Jurkat, Clone E6-1 (cell line): ENCODE results near the gene CHMP1A.
A peak's percentile ranks its signal among the peaks of the same experiment; 100 is the strongest.

ENCODE experiments used
- DNase-seq: peaks from one replicate; pipeline ENCODE4 v3.0.0-alpha.2; 2011; ENCODE audit warnings: low read depth, low spot score
- H3K4me3 ChIP-seq: 2 replicates; pipeline ENCODE4 v1.5.1; 2011; ENCODE audit warnings: mild to moderate bottlenecking, low read length, control low read depth, moderate library complexity

Gene CHMP1A

GRCh38 chr16:89613231-89613953 is 44.1 kb downstream of the CHMP1A start, which contains the start of gene DPEP1:
TSS of gene DPEP1 (plus strand) at chr16:89613642. CDS start at chr16:89630411, 16,769 bp downstream.
- no peak for DNase-seq
- no peak within 1 kb of the TSS for H3K4me3 ChIP-seq

DNA sequence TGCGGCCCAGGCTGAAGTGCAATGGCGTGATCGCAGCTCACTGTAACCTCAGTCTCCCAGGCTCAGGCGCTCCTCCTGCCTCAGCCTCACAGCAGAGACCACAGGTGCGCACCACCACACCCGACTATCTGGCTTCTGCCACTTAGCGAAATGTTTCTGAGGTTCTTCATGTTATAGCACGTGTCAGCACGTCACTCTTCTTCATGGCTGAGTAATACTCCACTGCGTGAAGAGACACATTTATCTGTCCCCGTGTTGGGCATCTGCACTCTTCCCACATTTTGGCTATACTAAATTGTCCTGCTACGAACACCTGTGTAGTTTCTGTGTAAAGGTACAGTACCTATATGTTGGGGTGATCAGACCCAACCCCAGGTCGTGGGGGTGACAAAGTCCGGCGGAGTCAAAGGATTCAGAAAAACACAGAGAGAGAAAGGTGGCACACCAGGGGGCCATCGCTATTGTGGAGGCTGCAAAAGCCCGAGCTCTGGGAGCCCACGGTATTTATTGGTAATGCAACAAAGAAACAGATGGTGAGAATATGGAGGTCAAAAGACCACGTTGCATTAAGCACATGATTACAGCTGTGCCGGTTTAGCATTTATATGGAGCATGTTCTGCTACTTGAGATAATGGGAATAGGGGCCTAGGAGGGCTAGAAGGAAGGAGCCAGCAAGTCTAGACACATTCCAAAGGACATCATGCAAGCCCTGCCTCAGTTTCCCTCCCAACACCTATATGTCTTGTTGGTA is 44.9 kb downstream of the CHMP1A start:
- no peak overlapping the region for H3K4me3 ChIP-seq
- no peak for DNase-seq

DNA sequence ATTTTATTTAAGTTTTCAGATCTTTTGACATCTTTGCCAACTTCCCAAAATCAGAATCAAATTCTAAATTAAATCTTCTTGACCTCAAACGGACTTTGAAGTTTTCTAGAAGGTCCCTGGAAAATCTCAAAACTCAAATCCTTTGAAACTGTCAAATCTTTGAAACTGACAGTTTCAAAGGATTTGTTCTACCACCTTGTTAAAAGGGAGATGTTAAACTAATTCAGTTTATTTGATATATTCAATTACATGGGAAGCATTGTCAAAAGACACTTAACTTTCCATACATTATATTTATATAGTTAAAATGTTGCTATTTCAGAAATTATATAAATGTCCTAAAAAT is 47.4 kb downstream of the CHMP1A start:
- no peak for DNase-seq

GRCh38 chr16:89607937-89608740 is 49.4 kb downstream of the CHMP1A start:
- peak overlapping the region; percentile 43 for H3K4me3 ChIP-seq
- no peak for DNase-seq

More for the DNA sequence above, 47.4 kb downstream of the CHMP1A start:
- H3K4me3 ChIP-seq: no peak overlapping the region

GRCh38 chr16:89607453-89607852 is 50.1 kb downstream of the CHMP1A start:
- peak; percentile 89 for DNase-seq
- H3K4me3 ChIP-seq: peak overlapping the region; percentile 43

GRCh38 chr16:89606006-89606405 is 51.5 kb downstream of the CHMP1A start:
- no peak overlapping the region for H3K4me3 ChIP-seq
- no peak for DNase-seq

DNA sequence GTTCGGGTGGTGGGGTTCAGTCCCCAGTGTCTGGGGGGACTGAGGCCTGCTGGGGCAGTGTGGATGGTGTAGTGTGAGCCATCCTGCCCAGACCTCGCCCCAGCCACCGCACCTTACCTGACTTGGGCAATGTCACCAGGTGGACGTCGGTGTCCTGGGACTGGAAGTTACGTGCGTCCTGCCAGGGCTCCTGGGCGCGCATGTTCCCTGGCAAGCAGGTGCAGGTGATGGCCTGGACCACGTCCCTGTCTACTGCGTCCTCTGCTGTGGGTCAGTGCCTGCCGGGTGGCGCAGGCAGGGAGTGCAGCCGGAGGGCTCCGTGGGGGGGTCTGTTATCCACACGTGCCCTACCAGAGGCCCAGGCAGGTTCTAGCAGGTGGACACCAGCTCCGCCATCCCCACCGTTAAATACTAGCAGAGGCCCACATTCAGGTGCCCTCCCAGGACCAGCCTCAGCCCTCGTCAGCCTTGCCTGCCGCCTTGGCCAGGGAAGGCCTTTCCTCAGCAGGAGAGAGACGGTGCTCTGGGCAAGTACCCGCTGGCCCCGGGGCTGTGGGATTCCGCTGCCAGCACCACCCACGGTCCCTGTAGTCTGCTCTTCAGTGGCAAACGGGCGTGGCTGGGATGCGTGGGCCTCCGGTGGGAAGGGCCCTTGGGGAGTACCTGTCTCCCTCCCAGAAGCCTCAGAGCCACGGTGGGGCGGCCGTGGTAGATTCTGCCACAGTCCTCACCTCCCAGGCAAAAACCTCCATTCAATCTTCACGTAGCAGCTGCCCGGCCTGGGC is 52.1 kb downstream of the CHMP1A start:
- DNase-seq: no peak

DNA sequence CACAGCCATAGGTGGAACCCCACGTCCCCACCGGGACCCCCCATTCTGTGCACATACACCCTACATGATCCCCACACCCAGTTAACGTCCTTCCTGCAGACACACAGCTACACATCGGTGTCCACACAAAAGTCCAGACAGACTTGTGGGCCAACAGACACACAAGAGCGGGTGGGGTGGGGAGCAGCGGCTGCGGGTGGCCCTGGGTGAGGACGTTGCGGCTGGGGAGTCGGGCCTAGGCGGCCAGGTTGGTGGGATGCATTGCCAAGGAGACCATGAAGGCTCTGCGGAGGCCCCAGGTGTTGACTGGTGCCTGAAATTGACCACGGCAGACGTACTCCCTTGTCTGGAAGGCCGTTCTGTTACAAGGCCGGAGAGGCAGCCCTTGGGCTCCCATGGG is 52.7 kb downstream of the CHMP1A start:
- no peak for DNase-seq
- H3K4me3 ChIP-seq: no peak overlapping the region

More for the DNA sequence above, 52.1 kb downstream of the CHMP1A start:
- no peak overlapping the region for H3K4me3 ChIP-seq

GRCh38 chr16:89602952-89603590 is 54.4 kb downstream of the CHMP1A start:
- H3K4me3 ChIP-seq: no peak overlapping the region
- no peak for DNase-seq

GRCh38 chr16:89602273-89602951 is 55.1 kb downstream of the CHMP1A start:
- DNase-seq: no peak
- H3K4me3 ChIP-seq: no peak overlapping the region

- DNase-seq: no peak
- H3K4me3 ChIP-seq: no peak overlapping the region
Measured at GRCh38 chr16:89601906-89602272, 55.6 kb downstream of the CHMP1A start.

DNA sequence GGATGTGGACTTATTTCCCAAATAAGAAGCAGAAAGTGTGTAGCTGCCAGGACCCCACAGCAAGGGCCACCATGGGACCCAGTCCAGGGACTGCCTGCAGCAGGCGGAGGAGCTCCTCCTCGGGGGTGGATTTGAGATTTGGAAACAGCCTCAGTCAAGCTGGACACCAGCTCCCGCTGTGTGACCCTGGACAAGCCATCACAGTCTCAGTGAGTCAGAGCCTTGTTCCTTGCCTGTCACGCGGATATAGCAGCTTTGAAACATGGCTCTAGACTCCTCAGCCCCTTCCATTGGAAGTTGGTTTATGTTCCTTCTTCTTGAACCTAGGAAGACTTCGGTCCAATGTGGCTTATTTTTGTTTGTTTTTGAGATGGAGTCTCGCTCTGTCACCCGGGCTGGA is 56.6 kb downstream of the CHMP1A start:
- H3K4me3 ChIP-seq: no peak overlapping the region
- no peak for DNase-seq

DNA sequence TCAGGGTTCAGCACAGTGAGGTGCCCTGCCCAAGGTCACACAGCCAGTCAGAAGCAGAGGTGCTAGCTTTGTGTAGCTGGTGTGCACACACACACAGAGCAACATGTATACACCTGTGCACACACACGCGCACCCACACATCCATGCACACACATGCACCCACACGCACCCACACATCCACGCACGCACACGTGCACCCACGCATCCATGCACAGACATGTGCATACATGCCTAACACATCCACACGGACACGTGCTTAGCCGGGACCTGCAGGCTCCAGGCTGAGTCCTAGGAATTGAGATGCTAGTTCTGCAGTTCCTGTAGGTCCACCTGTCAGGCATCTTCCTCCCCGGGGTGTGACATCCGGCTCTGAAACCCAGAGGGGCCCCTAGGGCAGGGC is 57.1 kb downstream of the CHMP1A start:
- DNase-seq: no peak
- no peak overlapping the region for H3K4me3 ChIP-seq

DNA sequence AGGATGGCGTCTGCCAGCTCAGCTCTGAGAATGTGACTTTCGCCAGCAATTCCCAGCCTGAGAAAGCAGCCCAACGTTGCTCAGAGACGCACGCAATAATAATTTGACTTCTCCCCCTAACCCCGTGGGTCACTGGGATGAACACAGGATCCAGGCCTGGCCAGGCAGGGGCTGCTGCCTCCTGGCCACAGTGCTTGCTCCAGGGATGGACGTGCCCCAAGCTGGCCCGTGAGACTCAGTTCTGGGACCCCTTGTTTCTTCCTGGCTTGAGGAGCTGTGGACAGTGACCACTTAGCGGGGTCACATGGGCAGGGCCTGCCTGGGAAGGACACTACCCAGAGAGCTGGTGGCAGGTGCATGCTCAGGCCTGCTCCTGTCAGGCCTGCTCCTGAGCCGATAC is 57.6 kb downstream of the CHMP1A start:
- no peak for DNase-seq
- no peak overlapping the region for H3K4me3 ChIP-seq

GRCh38 chr16:89599451-89599858 is 58.1 kb downstream of the CHMP1A start:
- DNase-seq: no peak
- no peak overlapping the region for H3K4me3 ChIP-seq

- H3K4me3 ChIP-seq: no peak overlapping the region
- DNase-seq: no peak
Measured at GRCh38 chr16:89598199-89598598, 59.3 kb downstream of the CHMP1A start.

GRCh38 chr16:89596957-89597649 is 60.4 kb downstream of the CHMP1A start:
- no peak for DNase-seq

More at GRCh38 chr16:89596957-89597649, 60.4 kb downstream of the CHMP1A start:
- no peak overlapping the region for H3K4me3 ChIP-seq
